Activated CD4-positive, alpha-beta T cell treated with anti-CD3 and anti-CD28 coated beads, Interleukin-2, amount 10 ng/mL, durations not matched to agents 7 days and 5 days (primary cell): ENCODE measurements around the gene ILDR1. TPM values are rescaled to one million over a fixed set of nuclear protein-coding genes. Genes with fewer than 3 reads are reported as not detected.

Experiments
- CTCF ChIA-PET: fragments of 350-600 bp; sonication (Branson Sonifier 250); formaldehyde crosslinking; loops from one replicate; lab custom pipeline; 2021; ENCODE audit warnings: antibody characterized with exemption; lab: Charles Lee
- POLR2A ChIA-PET: fragments of 350-600 bp; sonication (Branson Sonifier 250); formaldehyde crosslinking; loops from one replicate; lab custom pipeline; 2021; ENCODE audit warnings: antibody characterized with exemption; lab: Charles Lee
- DNase-seq: peaks from one replicate; pipeline ENCODE4 v3.0.0-alpha.2; 2020
- H3K27ac Mint-ChIP-seq: one replicate; pipeline ENCODE4 v1.8.0; 2021; ENCODE audit warnings: mild to moderate bottlenecking, moderate library complexity, mixed read lengths
- H3K27me3 Mint-ChIP-seq: one replicate; pipeline ENCODE4 v1.8.0; 2021; ENCODE audit warnings: mixed read lengths
- H3K36me3 Mint-ChIP-seq: one replicate; pipeline ENCODE4 v1.8.0; 2021; ENCODE audit warnings: low read depth, mixed read lengths
- H3K4me1 Mint-ChIP-seq: one replicate; pipeline ENCODE4 v1.8.0; 2021; ENCODE audit warnings: mixed read lengths
- H3K4me3 Mint-ChIP-seq: one replicate; pipeline ENCODE4 v1.8.0; 2021; ENCODE audit warnings: mild to moderate bottlenecking, moderate library complexity, mixed read lengths
- H3K9me3 Mint-ChIP-seq: one replicate; pipeline ENCODE4 v1.8.0; 2021; ENCODE audit warnings: mixed read lengths
- total RNA-seq, 2 experiments: library from RNA; stranded (reverse); gene quantifications; one replicate each; pipeline ENCODE4 v1.2.3, GENCODE V29; 2021

ILDR1 gene
- total RNA-seq, 2 experiments from 2014 or later, result 0.17 TPM; not detected in 1

DNA sequence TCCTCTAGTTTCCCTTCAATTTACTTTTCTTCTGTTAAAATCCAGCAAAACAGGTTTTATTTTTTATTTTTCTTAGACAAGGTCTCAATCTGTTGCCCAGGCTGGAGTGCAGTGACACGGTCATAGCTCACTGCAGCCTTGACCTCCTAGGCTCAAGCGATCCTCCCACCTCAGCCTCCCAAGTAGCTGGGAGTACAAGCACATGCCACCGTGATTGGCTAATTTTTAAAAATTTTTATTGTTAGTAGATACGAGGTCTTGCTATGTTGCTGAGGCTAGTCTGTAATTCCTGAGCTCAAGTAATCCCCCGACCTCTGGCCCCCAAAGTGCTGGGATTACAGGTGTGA, 41.6 kb downstream of the ILDR1 start:
- H3K27me3 Mint-ChIP-seq, result peaks cover 11% of the 10 kb centered on the region

DNA sequence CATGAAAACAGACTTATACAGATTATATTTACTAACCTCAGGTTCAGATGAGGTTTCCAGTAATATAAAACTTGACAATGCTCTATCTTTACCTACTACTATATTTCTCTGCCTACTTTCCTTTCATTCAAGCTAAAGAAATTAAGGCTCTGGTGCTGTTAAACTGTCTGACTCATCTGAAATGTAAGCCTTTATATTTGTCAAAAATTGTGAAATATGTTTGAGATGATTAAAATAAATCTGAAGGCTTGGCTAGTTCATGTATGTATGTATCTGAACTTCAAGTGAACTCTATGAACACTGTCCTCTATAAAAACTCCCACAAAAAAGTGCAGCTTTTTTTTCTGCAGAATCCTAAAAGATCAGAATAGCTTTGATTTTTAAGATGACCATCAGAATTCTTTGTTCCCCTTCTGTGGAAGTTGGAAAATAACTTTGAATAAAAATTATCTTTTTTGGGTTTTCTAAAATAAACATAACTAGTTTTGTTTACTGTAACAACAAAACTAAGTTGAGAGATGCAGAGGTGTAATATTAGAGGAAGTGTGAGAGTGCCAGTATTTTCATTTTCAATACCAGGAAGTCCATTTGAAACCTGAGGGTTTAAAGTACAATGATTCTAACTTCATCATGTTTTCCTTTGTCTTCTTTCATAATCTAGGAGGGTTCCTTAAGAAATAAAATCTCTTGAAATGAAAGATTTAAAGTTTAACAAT, 42.2 kb downstream of the ILDR1 start:
- H3K27me3 Mint-ChIP-seq, result peaks cover 8% of the 10 kb centered on the region
- ChIA-PET POLR2A (no interaction called here), CTCF (no interaction called here)
- H3K9me3 Mint-ChIP-seq, result peaks cover 24% of the 10 kb centered on the region
- H3K36me3 Mint-ChIP-seq, result peaks cover 8% of the 10 kb centered on the region
- no peak overlapping the region for H3K4me3 Mint-ChIP-seq
- H3K27ac Mint-ChIP-seq, result no peak overlapping the region
- peaks cover 12% of the 10 kb centered on the region for H3K4me1 Mint-ChIP-seq
- DNase-seq, result no peak

More for the DNA sequence above, 41.6 kb downstream of the ILDR1 start:
- no peak for DNase-seq
- peaks cover 28% of the 10 kb centered on the region for H3K9me3 Mint-ChIP-seq
- H3K4me1 Mint-ChIP-seq, result peaks cover 12% of the 10 kb centered on the region
- H3K36me3 Mint-ChIP-seq, result peaks cover 11% of the 10 kb centered on the region
- POLR2A ChIA-PET, result no interaction called here
- CTCF ChIA-PET, result no interaction called here
- H3K4me3 Mint-ChIP-seq, result no peak overlapping the region
- no peak overlapping the region for H3K27ac Mint-ChIP-seq

DNA sequence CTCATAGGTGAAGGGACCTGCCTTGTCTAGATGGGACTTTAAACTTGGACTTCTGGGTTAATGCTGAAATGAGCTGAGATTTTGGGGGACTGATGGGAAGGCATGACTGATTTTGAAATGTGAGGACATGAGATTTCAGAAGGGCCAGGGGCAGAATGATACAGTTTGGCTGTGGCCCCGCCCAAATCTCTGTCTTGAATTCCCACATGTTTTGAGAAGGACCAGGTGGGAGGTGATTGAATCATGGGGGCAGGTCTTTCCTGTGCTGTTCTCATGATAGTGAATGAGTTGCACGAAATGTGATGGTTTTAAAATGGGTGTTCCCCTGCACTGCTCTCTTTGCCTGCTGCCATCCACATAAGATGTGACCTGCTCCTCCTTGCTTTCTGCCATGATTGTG, 42.8 kb downstream of the ILDR1 start:
- no peak overlapping the region for H3K4me3 Mint-ChIP-seq
- ChIA-PET CTCF (no interaction called here), POLR2A (no interaction called here)
- no peak overlapping the region for H3K27ac Mint-ChIP-seq
- peaks cover 8% of the 10 kb centered on the region for H3K36me3 Mint-ChIP-seq
- peaks cover 22% of the 10 kb centered on the region for H3K9me3 Mint-ChIP-seq
- H3K27me3 Mint-ChIP-seq, result peaks cover 8% of the 10 kb centered on the region
- DNase-seq, result no peak
- H3K4me1 Mint-ChIP-seq, result peaks cover 12% of the 10 kb centered on the region

DNA sequence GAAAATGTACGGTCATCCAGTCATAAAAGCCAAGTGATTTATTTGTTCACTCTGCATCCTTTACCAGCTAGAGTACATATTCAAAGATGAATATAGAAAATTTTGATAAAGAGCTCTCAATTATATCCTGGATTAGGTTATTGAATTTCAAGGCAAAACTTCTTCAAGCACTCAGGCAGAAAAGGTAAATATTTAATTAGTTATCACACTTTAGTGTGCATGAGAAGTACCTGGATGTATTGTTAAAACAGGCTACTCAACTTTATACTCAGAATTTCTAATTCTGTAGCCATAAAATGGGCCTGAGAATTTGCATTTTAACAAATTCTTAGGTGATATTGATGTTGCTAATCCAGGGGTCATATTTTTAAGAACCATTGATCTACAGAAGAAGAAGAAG, 45.3 kb downstream of the ILDR1 start:
- ChIA-PET CTCF (interaction anchor here (1.3 kb wide), 1 partner anchor 53 kb away, joined by 3 read pairs; no protein-coding TSS in a partner anchor), POLR2A (no interaction called here)
- H3K36me3 Mint-ChIP-seq, result no peaks in the 10 kb centered on the region
- DNase-seq, result no peak
- H3K4me3 Mint-ChIP-seq, result no peak overlapping the region
- no peak overlapping the region for H3K27ac Mint-ChIP-seq
- H3K4me1 Mint-ChIP-seq, result peaks cover 12% of the 10 kb centered on the region
- H3K27me3 Mint-ChIP-seq, result no peaks in the 10 kb centered on the region
- H3K9me3 Mint-ChIP-seq, result peaks cover 8% of the 10 kb centered on the region

DNA sequence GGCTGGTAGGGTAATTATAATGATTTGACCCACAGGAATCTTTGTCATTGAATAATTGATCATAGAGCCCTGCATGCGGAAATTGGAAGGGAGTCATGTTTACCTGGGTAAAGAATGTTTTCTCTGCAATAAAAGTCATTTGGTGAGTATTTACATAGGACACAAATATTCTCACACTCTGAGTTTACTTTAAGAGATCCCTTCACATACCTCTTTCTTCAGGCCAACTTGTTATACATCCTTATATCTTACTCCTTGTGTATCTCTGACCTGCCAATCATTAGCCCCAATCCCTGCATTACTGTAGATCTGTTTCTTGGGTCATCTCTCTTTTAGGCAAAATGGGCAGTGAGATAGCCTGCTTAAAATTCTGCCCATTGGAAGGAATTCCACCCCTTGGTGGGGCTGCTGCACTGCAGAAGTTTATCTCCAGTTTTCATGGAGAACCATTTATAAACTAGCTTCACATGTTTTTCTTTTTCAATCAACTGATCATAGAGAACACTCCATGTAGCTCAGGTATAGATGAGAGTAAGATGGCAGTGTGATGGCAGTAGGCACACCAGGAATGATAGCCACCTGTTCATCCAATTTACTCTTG, 46.2 kb downstream of the ILDR1 start:
- ChIA-PET POLR2A (no interaction called here), CTCF (interaction anchor here (0.7 to 1.3 kb wide), 2 partner anchors 26 to 54 kb away, joined by 3 read pairs; no protein-coding TSS in a partner anchor)
- peaks cover 8% of the 10 kb centered on the region for H3K9me3 Mint-ChIP-seq
- H3K36me3 Mint-ChIP-seq, result no peaks in the 10 kb centered on the region
- no peak overlapping the region for H3K27ac Mint-ChIP-seq
- H3K4me1 Mint-ChIP-seq, result peaks cover 5% of the 10 kb centered on the region
- no peaks in the 10 kb centered on the region for H3K27me3 Mint-ChIP-seq
- H3K4me3 Mint-ChIP-seq, result no peak overlapping the region
- no peak for DNase-seq

DNA sequence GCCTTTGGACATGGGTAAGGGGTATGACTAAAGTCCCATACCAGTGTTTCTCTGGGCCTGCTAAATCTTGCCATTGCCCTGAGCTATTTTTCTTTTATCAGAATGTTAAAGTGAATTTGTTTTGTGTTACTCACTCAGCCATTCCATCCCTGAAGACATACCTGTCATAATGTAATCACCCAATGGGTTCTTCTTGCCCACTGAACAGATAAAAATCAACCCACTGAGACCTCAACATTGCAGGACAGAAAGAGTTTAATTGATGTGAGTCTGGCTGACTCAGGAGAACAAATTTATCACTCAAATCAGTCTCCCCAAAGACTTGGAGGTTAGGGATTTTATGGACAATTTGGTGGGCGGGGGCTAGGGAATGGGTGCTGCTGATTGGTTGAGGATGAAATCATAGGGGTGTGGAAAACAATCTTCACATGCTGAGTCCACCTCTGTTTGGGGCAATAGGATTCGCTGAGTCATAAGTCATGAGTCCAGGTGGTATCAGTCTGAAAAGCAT, 47.4 kb downstream of the ILDR1 start:
- Mint-ChIP-seq H3K27ac (no peak overlapping the region), H3K9me3 (peaks cover 8% of the 10 kb centered on the region), H3K36me3 (no peaks in the 10 kb centered on the region), H3K4me3 (no peak overlapping the region), H3K27me3 (no peaks in the 10 kb centered on the region), H3K4me1 (peaks cover 3% of the 10 kb centered on the region)
- ChIA-PET CTCF (no interaction called here), POLR2A (no interaction called here)
- DNase-seq, result no peak

DNA sequence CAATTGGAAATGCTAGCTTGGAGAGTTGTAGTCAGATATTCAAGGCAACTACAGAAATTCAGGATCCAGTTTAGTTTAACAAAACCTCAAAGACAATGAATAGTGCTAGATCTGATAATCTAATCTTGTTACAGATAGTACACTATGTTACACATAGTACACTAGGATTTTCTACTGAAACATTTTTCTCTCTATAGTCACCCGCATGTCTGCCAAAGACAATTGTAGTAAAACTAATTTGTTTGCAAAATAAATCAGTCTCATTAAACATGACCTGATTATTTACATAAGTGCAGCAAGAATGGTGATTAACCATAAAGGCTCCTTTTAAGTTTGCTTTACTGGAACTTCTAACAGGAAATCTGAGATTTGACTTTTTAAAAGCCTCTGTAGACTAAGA, 52.0 kb downstream of the ILDR1 start:
- peaks cover 3% of the 10 kb centered on the region for H3K4me1 Mint-ChIP-seq
- ChIA-PET POLR2A (no interaction called here), CTCF (interaction anchor here (0.5 to 1.2 kb wide), 2 partner anchors 26 to 1228 kb away, joined by 3 to 5 read pairs; no protein-coding TSS in a partner anchor)
- peaks cover 18% of the 10 kb centered on the region for H3K27me3 Mint-ChIP-seq
- no peak overlapping the region for H3K27ac Mint-ChIP-seq
- DNase-seq, result no peak
- peaks cover 3% of the 10 kb centered on the region for H3K9me3 Mint-ChIP-seq
- H3K4me3 Mint-ChIP-seq, result no peak overlapping the region
- no peaks in the 10 kb centered on the region for H3K36me3 Mint-ChIP-seq

DNA sequence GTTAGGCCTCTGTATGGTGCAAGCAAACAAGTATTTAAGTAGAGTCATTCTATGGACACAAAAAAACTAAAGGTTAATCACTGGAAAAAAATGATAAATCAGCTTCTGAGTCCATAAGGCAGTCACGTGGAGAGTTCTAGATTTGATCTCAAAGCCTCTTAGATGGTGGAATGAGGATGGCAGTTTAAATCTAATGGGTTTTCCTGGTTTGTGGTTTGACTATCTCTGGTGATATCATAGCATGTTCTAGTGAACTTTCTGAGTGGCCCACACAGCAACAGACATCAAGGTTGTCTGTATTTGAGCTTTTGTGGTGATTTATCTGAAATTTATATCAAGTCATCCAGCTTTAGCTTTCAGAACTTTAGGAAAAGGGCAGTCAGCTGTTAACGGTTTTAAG, 52.4 kb downstream of the ILDR1 start:
- ChIA-PET POLR2A (no interaction called here), CTCF (interaction anchor here (0.5 to 1.2 kb wide), 2 partner anchors 27 to 1228 kb away, joined by 3 to 5 read pairs; no protein-coding TSS in a partner anchor)
- Mint-ChIP-seq H3K27ac (no peak overlapping the region), H3K4me1 (peaks cover 3% of the 10 kb centered on the region), H3K9me3 (peaks cover 3% of the 10 kb centered on the region), H3K4me3 (no peak overlapping the region), H3K36me3 (no peaks in the 10 kb centered on the region), H3K27me3 (peaks cover 20% of the 10 kb centered on the region)
- no peak for DNase-seq

DNA sequence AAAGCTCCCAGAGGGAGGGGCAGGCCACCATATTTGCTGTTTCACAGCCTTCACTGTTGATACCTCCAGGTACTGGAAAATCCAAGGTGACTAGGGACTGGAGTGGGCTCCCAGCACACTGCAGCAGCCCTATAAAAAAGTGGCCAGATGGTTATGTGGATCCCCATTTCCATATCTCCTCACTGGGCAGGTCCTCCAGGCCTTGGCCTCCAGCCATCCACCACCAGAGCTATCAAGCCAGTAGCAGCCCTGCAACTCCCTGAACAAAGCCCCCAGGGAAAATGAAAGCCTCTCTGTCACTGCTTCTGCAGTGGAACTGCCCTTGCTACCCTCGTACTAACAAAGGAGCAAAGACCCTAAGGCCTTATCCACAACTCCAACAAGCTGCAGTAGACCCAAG, 58.4 kb downstream of the ILDR1 start:
- POLR2A ChIA-PET, result no interaction called here
- CTCF ChIA-PET, result interaction anchor here (2.0 kb wide), 1 partner anchor 12 kb away, joined by 4 read pairs; no protein-coding TSS in a partner anchor
- H3K27ac Mint-ChIP-seq, result no peak overlapping the region
- H3K4me3 Mint-ChIP-seq, result no peak overlapping the region
- H3K4me1 Mint-ChIP-seq, result no peaks in the 10 kb centered on the region
- no peak for DNase-seq
- peaks cover 3% of the 10 kb centered on the region for H3K9me3 Mint-ChIP-seq
- H3K36me3 Mint-ChIP-seq, result peaks cover 3% of the 10 kb centered on the region
- peaks cover 24% of the 10 kb centered on the region for H3K27me3 Mint-ChIP-seq

DNA sequence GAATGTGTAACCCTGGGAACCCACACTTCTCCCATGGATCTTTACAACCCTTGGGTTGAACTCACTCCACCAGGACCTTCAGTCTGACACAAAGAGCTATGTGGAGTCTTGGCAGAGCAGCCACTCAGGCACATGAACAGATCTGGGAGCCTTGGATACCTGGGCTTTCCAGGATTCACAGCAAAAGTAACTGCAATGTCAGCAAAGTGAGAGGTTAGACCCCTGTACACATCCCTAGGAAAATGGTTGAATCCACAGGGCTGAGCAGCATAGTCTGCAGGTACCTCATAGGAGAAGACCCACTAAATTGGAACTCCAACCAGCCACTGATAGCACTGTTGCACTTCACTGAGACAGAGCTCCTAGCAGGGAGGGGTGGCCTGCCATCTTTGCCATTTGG, 59.6 kb downstream of the ILDR1 start:
- Mint-ChIP-seq H3K27ac (no peak overlapping the region), H3K27me3 (peaks cover 24% of the 10 kb centered on the region), H3K4me1 (no peaks in the 10 kb centered on the region), H3K4me3 (no peak overlapping the region), H3K36me3 (peaks cover 3% of the 10 kb centered on the region), H3K9me3 (peaks cover 3% of the 10 kb centered on the region)
- ChIA-PET POLR2A (no interaction called here), CTCF (interaction anchor here (2.0 kb wide), 1 partner anchor 11 kb away, joined by 4 read pairs; no protein-coding TSS in a partner anchor)
- no peak for DNase-seq

DNA sequence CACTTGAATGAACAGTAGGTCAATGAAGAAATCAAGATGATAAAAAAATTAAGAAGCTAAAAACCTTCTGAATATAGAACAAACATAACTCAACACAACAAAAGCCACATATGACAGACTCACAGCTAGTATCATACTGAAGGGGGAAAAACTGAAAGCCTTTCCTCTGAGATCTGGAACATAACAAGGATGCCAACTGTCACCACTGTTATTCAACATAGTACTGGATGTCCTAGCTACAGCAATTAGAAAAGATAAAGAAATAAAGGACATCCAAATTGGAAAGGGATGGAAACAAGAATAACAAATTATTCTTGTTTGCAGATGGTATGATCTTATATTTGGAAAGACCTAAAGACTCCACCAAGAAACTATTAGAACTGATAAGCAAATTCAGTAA, 60.8 kb downstream of the ILDR1 start:
- ChIA-PET CTCF (no interaction called here), POLR2A (no interaction called here)
- no peak overlapping the region for H3K4me3 Mint-ChIP-seq
- peaks cover 3% of the 10 kb centered on the region for H3K36me3 Mint-ChIP-seq
- H3K27me3 Mint-ChIP-seq, result peaks cover 17% of the 10 kb centered on the region
- no peak overlapping the region for H3K27ac Mint-ChIP-seq
- no peaks in the 10 kb centered on the region for H3K4me1 Mint-ChIP-seq
- H3K9me3 Mint-ChIP-seq, result peaks cover 3% of the 10 kb centered on the region
- no peak for DNase-seq

DNA sequence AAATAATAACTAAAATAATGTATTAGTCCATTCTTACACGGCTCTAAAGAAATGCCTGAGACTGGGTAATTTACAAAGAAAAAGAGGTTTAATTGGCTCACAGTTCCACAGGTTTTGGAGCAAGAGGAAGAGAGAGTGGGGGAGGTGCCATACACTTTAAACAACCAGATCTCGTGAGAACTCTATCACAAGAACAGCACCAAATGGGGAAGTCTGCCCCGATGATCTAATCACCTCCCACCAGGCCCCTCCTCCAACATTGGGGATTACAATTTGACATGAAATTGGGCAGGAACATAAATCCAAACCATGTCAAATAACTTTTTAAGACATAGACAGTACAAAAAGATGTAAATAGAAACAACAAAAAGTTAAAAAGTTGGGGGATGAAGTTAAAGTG, 63.2 kb downstream of the ILDR1 start:
- peaks cover 6% of the 10 kb centered on the region for H3K36me3 Mint-ChIP-seq
- no peak overlapping the region for H3K4me3 Mint-ChIP-seq
- CTCF ChIA-PET, result no interaction called here
- H3K9me3 Mint-ChIP-seq, result peaks cover 3% of the 10 kb centered on the region
- no peaks in the 10 kb centered on the region for H3K27me3 Mint-ChIP-seq
- POLR2A ChIA-PET, result no interaction called here
- no peak overlapping the region for H3K27ac Mint-ChIP-seq
- no peaks in the 10 kb centered on the region for H3K4me1 Mint-ChIP-seq
- no peak for DNase-seq

DNA sequence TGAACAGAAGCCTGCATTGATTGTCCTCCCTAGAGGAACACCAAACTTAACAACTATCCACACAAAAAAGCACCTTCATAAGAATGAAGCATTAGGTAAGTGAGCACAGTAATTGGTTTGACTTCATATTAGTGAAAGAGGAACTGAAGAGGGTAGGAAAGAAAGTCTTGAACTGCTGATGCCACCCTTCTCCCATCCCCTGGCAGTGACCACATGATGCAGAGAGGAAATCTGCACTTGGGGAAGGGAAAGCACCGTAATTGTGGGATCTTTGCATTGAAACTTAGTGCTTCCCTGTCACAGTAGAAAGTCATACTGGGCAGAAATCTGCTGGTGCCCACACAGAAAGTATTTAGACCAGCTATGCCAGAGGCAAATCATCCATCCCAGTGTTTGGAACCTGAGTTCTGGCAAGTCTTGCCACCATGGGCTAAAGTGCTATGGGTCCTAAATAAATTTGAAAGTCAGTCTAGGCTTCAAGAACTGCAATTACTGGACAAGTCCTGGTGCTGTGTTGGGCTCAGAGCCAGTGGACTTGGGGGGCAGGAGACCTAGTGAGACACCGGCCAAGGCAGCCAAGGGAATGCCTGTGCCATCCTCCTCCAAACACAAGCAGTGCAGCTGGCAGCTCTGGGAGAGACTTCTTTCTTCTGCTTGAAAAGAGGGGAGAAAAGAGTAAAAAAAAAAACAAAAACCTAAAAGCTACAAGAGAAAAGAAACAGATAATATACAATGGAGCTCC, 64.2 kb downstream of the ILDR1 start:
- Mint-ChIP-seq H3K4me1 (no peaks in the 10 kb centered on the region), H3K4me3 (no peak overlapping the region), H3K36me3 (peaks cover 6% of the 10 kb centered on the region), H3K9me3 (peaks cover 3% of the 10 kb centered on the region), H3K27me3 (no peaks in the 10 kb centered on the region), H3K27ac (no peak overlapping the region)
- ChIA-PET POLR2A (no interaction called here), CTCF (no interaction called here)
- no peak for DNase-seq
